Measurements from ENCODE around the gene SPRR4. TPM values are rescaled to one million over a fixed set of nuclear protein-coding genes. Genes with fewer than 3 reads are reported as not detected.

Gene SPRR4
- polyA plus RNA-seq, 1 of the 3 experiments (the other 2 are of a cell fraction) = not detected

DNA sequence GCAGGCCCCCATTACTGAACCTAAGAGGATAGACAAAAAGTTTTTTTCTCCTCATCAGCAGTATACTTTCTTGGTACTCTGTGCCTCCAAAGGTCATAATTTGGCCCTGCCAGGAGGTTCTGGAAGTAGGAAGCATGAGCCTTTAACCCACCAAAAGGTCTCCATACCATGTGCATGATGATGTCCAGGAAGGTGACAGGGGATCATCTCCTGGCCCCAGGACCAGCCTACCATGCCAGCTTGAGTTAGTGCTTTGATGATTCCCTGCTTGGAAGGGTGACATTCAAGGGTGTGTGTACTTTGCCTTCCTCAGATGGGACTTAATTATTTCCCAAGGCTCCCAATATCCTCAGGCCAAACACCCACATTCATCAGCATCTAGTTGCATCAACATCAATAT lies 7.2 kb downstream of the SPRR4 start:
- Histone ChIP-seq H3K9ac (no peak overlapping the region), H3K27ac (ENCODE audit: low read depth in 2 of 2, low read length in 1 of 2) (no peak overlapping the region), H3K4me2 (no peak overlapping the region), H3K79me2 (ENCODE audit: insufficient read depth) (no peaks in the 10 kb centered on the region), H3K36me3 (replicated peaks in 1 of 2; ENCODE audit: control insufficient read depth in 1 of 2, insufficient read depth in 2 of 2, low read length in 1 of 2) (no peaks in the 10 kb centered on the region), H3K9me3 (no peaks in the 10 kb centered on the region), H3K4me3 (ENCODE audit: low read depth in 2 of 2, low read length in 1 of 2) (no peak overlapping the region), H3F3A (replicated peaks; ENCODE audit: insufficient read depth) (no peaks in the 10 kb centered on the region), H2AFZ (ENCODE audit: low read depth) (no peak overlapping the region), H4K20me1 (ENCODE audit: insufficient read depth) (no peaks in the 10 kb centered on the region), H3K9me2 (no peaks in the 10 kb centered on the region), H3K4me1 (ENCODE audit: control insufficient read depth in 1 of 2, insufficient read depth in 2 of 2, low read depth in 1 of 2, low read length in 1 of 2) (no peaks in the 10 kb centered on the region), H3K27me3 (ENCODE audit: insufficient read depth) (no peaks in the 10 kb centered on the region)
- POLR2A ChIA-PET = no interaction called here
- CTCF ChIA-PET = no interaction called here
- TF ChIP-seq NRF1 (IDR thresholded peaks at IDR 0.05; ENCODE audit: low read depth, low read length) = no peak
- no peak for TF ChIP-seq MXI1 (IDR thresholded peaks at IDR 0.05; ENCODE audit: low read depth, low read length)
- no peak for TF ChIP-seq FOSL2 (IDR thresholded peaks at IDR 0.05; ENCODE audit: borderline replicate concordance, low read depth)
- TF ChIP-seq TAF1 (IDR thresholded peaks at IDR 0.05; ENCODE audit: borderline replicate concordance, low read depth, low read length) = no peak
- TF ChIP-seq TCF12 (IDR thresholded peaks at IDR 0.05) = no peak
- TF ChIP-seq CTCF (IDR thresholded peaks at IDR 0.05) = no peak
- no peak for TF ChIP-seq CHD2 (IDR thresholded peaks at IDR 0.05; ENCODE audit: low read length, partially characterized antibody)
- no peak for DNase-seq

GRCh38 chr1:152980676-152981075 lies 10.2 kb downstream of the SPRR4 start:
- H3F3A ChIP-seq (replicated peaks; ENCODE audit: insufficient read depth) = no peaks in the 10 kb centered on the region
- H3K4me1 ChIP-seq (ENCODE audit: control insufficient read depth in 1 of 2, insufficient read depth in 2 of 2, low read depth in 1 of 2, low read length in 1 of 2) = no peaks in the 10 kb centered on the region
- ChIA-PET CTCF (no interaction called here), POLR2A (no interaction called here)
- no peak overlapping the region for H2AFZ ChIP-seq (ENCODE audit: low read depth)
- no peak for TF ChIP-seq FOSL2 (IDR thresholded peaks at IDR 0.05; ENCODE audit: borderline replicate concordance, low read depth)
- no peaks in the 10 kb centered on the region for H3K9me3 ChIP-seq
- no peaks in the 10 kb centered on the region for H3K36me3 ChIP-seq (replicated peaks in 1 of 2; ENCODE audit: control insufficient read depth in 1 of 2, insufficient read depth in 2 of 2, low read length in 1 of 2)
- no peak for DNase-seq
- no peaks in the 10 kb centered on the region for H4K20me1 ChIP-seq (ENCODE audit: insufficient read depth)
- H3K27ac ChIP-seq (ENCODE audit: low read depth in 2 of 2, low read length in 1 of 2) = no peak overlapping the region
- H3K4me2 ChIP-seq = no peak overlapping the region
- no peaks in the 10 kb centered on the region for H3K9me2 ChIP-seq
- no peaks in the 10 kb centered on the region for H3K79me2 ChIP-seq (ENCODE audit: insufficient read depth)
- no peak overlapping the region for H3K4me3 ChIP-seq (ENCODE audit: low read depth in 2 of 2, low read length in 1 of 2)
- no peaks in the 10 kb centered on the region for H3K27me3 ChIP-seq (ENCODE audit: insufficient read depth)
- no peak overlapping the region for H3K9ac ChIP-seq
- WGBS (ENCODE audit: low lambda C conversion rate) = 10% methylated on average over 1 of the region's 1 CpG

GRCh38 chr1:152981146-152981871 lies 10.9 kb downstream of the SPRR4 start:
- no peaks in the 10 kb centered on the region for H3F3A ChIP-seq (replicated peaks; ENCODE audit: insufficient read depth)
- 0% methylated on average over 6 of the region's 6 CpGs for WGBS (ENCODE audit: low lambda C conversion rate)
- DNase-seq = no peak
- CTCF ChIA-PET = no interaction called here
- no peak overlapping the region for H3K27ac ChIP-seq (ENCODE audit: low read depth in 2 of 2, low read length in 1 of 2)
- H3K36me3 ChIP-seq (replicated peaks in 1 of 2; ENCODE audit: control insufficient read depth in 1 of 2, insufficient read depth in 2 of 2, low read length in 1 of 2) = no peaks in the 10 kb centered on the region
- no peaks in the 10 kb centered on the region for H3K9me3 ChIP-seq
- H3K4me2 ChIP-seq = no peak overlapping the region
- H3K9me2 ChIP-seq = no peaks in the 10 kb centered on the region
- no peaks in the 10 kb centered on the region for H3K4me1 ChIP-seq (ENCODE audit: control insufficient read depth in 1 of 2, insufficient read depth in 2 of 2, low read depth in 1 of 2, low read length in 1 of 2)
- no peak overlapping the region for H3K4me3 ChIP-seq (ENCODE audit: low read depth in 2 of 2, low read length in 1 of 2)
- no peaks in the 10 kb centered on the region for H4K20me1 ChIP-seq (ENCODE audit: insufficient read depth)
- POLR2A ChIA-PET = no interaction called here
- H2AFZ ChIP-seq (ENCODE audit: low read depth) = no peak overlapping the region
- no peaks in the 10 kb centered on the region for H3K27me3 ChIP-seq (ENCODE audit: insufficient read depth)
- H3K79me2 ChIP-seq (ENCODE audit: insufficient read depth) = no peaks in the 10 kb centered on the region
- TF ChIP-seq TAF1 (IDR thresholded peaks at IDR 0.05; ENCODE audit: borderline replicate concordance, low read depth, low read length) (no peak), TEAD4 (IDR thresholded peaks at IDR 0.05; ENCODE audit: borderline replicate concordance, insufficient read depth) (no peak), NRF1 (IDR thresholded peaks at IDR 0.05; ENCODE audit: low read depth, low read length) (no peak), CHD2 (IDR thresholded peaks at IDR 0.05; ENCODE audit: low read length, partially characterized antibody) (no peak), SIN3A (IDR thresholded peaks at IDR 0.05; ENCODE audit: borderline replicate concordance, low read depth, low read length) (no peak), YY1 (IDR thresholded peaks at IDR 0.05; ENCODE audit: low read depth) (no peak), GABPA (IDR thresholded peaks at IDR 0.05; ENCODE audit: low read depth) (no peak), MEF2A (IDR thresholded peaks at IDR 0.05; ENCODE audit: borderline replicate concordance, low read depth) (no peak)
- TF ChIP-seq, protein P1, sequence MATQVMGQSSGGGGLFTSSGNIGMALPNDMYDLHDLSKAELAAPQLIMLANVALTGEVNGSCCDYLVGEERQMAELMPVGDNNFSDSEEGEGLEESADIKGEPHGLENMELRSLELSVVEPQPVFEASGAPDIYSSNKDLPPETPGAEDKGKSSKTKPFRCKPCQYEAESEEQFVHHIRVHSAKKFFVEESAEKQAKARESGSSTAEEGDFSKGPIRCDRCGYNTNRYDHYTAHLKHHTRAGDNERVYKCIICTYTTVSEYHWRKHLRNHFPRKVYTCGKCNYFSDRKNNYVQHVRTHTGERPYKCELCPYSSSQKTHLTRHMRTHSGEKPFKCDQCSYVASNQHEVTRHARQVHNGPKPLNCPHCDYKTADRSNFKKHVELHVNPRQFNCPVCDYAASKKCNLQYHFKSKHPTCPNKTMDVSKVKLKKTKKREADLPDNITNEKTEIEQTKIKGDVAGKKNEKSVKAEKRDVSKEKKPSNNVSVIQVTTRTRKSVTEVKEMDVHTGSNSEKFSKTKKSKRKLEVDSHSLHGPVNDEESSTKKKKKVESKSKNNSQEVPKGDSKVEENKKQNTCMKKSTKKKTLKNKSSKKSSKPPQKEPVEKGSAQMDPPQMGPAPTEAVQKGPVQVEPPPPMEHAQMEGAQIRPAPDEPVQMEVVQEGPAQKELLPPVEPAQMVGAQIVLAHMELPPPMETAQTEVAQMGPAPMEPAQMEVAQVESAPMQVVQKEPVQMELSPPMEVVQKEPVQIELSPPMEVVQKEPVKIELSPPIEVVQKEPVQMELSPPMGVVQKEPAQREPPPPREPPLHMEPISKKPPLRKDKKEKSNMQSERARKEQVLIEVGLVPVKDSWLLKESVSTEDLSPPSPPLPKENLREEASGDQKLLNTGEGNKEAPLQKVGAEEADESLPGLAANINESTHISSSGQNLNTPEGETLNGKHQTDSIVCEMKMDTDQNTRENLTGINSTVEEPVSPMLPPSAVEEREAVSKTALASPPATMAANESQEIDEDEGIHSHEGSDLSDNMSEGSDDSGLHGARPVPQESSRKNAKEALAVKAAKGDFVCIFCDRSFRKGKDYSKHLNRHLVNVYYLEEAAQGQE (IDR thresholded peaks at IDR 0.05; ENCODE audit: low read depth, low read length) = no peak
- no peak overlapping the region for H3K9ac ChIP-seq

Measured in SK-N-SH (cell line).